Right hindlimb (tissue), 1 donor: ENCODE results near the gene AVPR2.

Source experiments
- DNase-seq: peaks from one replicate; pipeline ENCODE4 v3.0.0-alpha.2; 2018

AVPR2 gene

GRCh38 chrX:153886915-153887314, 17.6 kb upstream of the AVPR2 start:
- DNase-seq, result no peak

GRCh38 chrX:153887385-153887784, 17.1 kb upstream of the AVPR2 start:
- DNase-seq, result no peak

- no peak for DNase-seq
Measured at GRCh38 chrX:153888344-153888743, 16.1 kb upstream of the AVPR2 start.

GRCh38 chrX:153889123-153889522, 15.3 kb upstream of the AVPR2 start:
- DNase-seq, result no peak

- no peak for DNase-seq
Measured at GRCh38 chrX:153897899-153898298, 6.6 kb upstream of the AVPR2 start.

- peak; percentile 75 for DNase-seq
Measured at GRCh38 chrX:153900831-153901752, 3.4 kb upstream of the AVPR2 start.

GRCh38 chrX:153901753-153902140, 2.7 kb upstream of the AVPR2 start:
- DNase-seq, result no peak

GRCh38 chrX:153902385-153902784, 2.1 kb upstream of the AVPR2 start:
- no peak for DNase-seq

GRCh38 chrX:153903238-153903980, 1.1 kb upstream of the AVPR2 start:
- DNase-seq, result no peak

GRCh38 chrX:153905481-153906095, 1.1 kb downstream of the AVPR2 start:
- no peak for DNase-seq

GRCh38 chrX:153906126-153906917, 1.8 kb downstream of the AVPR2 start:
- DNase-seq, result no peak

GRCh38 chrX:153907456-153907855, 3.0 kb downstream of the AVPR2 start:
- no peak for DNase-seq

GRCh38 chrX:153908219-153908860, 3.9 kb downstream of the AVPR2 start:
- DNase-seq, result no peak

GRCh38 chrX:153909024-153909979, 4.8 kb downstream of the AVPR2 start:
- DNase-seq, result no peak

- no peak for DNase-seq
Measured at GRCh38 chrX:153909980-153910360, 5.5 kb downstream of the AVPR2 start.

- DNase-seq, result no peak
Measured at GRCh38 chrX:153910446-153910845, 6.0 kb downstream of the AVPR2 start.

- DNase-seq, result no peak
Measured at GRCh38 chrX:153911798-153912197, 7.3 kb downstream of the AVPR2 start.

- no peak for DNase-seq
Measured at GRCh38 chrX:153913211-153913610, 8.7 kb downstream of the AVPR2 start.

- DNase-seq, result no peak
Measured at GRCh38 chrX:153913701-153914100, 9.2 kb downstream of the AVPR2 start.

- peak; percentile 29 for DNase-seq
Measured at GRCh38 chrX:153917869-153918268, 13.4 kb downstream of the AVPR2 start.

GRCh38 chrX:153919281-153919680, 14.8 kb downstream of the AVPR2 start:
- DNase-seq, result peak; percentile 9
